HuH-7 (cell line): ENCODE data around the gene SCUBE3.

Experiments
- DNase-seq: peaks from one replicate; pipeline ENCODE4 v3.0.0; 2011; ENCODE audit warnings: low spot score

The SCUBE3 gene

DNA sequence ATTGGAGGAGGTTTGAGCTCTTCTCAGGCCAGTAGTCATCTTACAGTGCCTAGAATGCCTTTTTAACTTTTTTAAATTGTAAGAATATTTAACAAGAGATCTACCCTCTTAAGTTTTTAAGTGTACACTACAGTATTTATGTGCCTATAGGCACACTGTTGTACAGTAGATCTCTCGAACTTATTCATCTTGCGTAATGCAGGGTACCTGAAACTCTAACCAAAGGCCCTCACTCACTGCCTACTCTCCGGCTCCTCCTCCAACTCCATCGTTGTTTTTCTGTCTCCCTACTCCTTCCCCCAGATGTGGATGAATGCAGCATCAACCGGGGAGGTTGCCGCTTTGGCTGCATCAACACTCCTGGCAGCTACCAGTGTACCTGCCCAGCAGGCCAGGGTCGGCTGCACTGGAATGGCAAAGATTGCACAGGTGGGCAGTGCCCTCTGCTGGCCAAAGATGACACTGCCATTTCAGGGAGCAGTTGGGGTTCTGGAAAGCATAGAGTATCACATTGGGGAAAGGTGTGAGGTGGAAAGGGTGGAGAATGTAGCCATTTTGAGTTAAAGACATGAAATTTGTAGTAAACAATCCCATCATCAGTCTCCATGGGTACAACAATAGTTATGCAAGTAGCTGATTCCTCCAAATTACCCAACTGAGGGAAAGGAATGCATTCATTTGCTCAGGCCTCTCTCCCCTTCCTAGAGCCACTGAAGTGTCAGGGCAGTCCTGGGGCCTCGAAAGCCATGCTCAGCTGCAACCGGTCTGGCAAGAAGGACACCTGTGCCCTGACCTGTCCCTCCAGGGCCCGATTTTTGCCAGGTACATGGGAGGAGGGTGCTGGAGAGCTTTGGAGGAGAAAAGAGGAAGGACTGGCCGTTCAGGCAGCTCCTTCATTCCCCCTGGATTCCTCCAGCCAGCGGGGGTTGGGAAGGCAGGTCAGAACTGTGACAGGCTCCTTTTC lies 27.4 kb downstream of the SCUBE3 start:
- peak; percentile 76 for DNase-seq

DNA sequence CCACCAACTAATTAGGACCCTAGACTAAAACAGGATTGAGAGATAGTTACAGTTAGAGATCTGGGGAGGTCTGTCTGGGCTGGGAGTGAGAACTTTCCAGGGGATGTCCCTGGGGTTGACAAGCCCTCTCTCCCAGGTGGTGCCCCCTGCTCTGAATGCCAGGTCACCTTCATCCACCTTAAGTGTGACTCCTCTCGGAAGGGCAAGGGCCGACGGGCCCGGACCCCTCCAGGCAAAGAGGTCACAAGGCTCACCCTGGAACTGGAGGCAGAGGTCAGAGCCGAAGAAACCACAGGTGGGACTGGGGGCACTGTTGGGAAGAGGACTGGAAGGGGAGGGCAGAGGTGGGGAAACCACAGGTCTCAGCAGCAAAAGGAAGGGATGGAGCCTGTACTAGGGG lies 28.7 kb downstream of the SCUBE3 start:
- no peak for DNase-seq

DNA sequence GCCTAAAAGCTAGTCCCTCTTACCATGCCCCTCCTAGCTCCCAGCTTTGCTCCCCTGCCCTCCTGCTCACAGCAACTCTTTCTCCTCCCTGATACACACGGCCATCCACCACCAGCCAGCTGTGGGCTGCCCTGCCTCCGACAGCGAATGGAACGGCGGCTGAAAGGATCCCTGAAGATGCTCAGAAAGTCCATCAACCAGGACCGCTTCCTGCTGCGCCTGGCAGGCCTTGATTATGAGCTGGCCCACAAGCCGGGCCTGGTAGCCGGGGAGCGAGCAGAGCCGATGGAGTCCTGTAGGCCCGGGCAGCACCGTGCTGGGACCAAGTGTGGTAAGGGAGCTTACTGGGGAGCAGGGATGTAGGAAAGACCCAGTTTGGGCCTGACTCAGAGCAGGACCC lies 29.1 kb downstream of the SCUBE3 start:
- no peak for DNase-seq

DNA sequence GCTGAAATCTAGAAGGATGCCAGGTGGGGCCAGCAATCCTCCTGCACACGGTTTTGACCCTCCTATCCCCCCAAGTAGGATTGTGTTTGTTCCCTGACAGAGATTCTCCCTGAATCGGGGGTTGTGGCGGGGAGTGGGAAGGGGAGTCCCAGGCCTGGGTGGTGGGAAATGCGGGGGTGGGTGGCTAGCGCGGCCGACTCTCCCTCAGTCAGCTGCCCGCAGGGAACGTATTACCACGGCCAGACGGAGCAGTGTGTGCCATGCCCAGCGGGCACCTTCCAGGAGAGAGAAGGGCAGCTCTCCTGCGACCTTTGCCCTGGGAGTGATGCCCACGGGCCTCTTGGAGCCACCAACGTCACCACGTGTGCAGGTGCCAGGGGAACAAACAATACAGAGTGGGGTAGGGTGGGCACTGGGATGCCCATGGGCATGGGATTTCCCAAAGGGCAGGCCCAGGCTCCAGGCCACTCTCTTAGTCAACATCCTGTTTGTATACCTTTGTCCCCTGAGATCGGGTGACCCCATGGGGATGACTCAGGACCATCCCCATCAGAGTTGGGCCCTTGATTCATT lies 29.7 kb downstream of the SCUBE3 start:
- no peak for DNase-seq

DNA sequence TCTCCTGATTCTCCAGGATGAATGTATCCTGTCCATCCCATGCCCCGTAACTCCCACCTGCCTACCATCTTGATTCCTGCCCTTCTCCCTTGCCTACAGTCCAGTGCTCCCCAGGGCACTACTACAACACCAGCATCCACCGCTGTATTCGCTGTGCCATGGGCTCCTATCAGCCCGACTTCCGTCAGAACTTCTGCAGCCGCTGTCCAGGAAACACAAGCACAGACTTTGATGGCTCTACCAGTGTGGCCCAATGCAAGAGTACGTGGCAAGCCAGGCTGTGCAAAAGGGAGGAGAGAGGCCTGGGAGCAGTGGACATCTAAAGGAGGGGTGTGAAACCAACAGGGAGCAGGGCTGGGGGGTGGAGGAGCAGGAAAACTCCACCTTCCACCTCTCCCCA lies 30.8 kb downstream of the SCUBE3 start:
- no peak for DNase-seq

DNA sequence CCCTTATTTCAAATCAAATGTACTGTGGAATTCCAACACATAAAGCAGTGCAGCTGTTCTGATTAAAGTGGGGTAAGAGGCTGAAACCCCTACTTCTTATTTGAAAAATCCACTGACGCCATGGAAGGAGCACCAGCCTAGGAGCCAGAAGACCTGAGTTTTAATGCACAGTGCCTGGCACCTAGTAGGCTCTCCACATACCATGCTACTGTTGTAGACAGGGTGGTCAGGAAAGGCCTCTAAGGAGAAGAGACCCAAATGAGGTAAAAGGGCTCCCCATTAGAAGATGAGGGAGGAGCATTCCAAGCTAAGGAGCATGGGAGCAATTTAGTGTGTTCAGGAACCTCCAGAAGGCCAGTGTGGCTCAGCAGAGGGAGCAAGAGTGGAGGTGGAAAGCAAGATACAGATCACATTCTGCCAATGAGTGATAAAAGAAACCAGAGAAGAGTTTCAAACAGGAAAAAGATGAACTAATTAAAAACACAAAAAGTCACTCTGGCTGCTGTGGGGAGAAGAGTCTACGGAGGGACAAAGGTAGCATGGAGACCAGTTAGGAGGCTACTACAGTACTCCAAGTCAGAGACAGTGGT lies 34.0 kb downstream of the SCUBE3 start:
- no peak for DNase-seq

DNA sequence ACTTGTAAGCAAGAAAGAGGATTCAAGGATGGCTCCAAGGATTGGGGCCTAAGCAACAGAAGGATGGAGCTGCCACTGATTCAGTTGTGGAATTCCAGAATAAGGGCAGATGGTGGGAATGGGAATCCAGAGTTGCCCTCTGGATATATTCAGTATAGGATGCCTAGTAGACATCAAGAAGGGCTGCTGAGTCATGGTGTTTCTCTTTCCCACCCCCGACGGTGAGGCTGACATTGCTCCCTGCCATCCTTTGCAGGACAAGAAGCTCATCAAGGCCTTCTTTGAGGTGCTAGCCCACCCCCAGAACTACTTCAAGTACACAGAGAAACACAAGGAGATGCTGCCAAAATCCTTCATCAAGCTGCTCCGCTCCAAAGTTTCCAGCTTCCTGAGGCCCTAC lies 34.5 kb downstream of the SCUBE3 start:
- no peak for DNase-seq

DNA sequence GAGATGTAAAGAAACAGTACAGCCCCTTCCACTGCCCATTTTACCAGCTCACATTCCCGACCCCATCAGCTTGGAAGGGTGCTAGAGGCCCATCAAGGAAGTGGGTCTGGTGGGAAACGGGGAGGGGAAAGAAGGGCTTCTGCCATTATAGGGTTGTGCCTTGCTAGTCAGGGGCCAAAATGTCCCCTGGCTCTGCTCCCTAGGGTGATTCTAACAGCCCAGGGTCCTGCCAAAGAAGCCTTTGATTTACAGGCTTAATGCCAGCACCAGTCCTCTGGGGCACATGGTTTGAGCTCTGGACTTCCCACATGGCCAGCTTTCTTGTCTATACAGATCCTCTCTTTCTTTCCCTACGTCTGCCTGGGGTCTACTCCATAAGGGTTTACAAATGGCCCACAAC lies 35.2 kb downstream of the SCUBE3 start:
- DNase-seq = no peak

DNA sequence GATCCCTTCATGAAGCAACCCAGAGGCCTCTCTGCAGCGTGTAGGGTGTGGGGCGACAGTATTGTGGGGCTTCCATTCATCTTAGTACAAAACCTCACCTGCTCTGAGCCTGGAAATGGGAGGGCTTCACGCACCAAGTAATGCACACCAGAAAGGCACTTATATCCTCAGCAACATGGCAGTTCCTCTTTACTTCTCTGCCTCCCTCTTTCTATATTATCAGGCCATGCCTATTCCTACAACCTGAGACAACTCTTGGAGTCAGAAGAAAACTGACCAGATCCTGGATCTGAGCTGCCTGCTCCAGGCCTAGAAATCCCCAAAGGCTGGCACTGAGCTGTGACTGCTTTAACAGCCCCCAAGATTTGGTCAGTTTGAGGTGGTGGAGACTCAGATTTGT lies 38.2 kb downstream of the SCUBE3 start:
- no peak for DNase-seq

DNA sequence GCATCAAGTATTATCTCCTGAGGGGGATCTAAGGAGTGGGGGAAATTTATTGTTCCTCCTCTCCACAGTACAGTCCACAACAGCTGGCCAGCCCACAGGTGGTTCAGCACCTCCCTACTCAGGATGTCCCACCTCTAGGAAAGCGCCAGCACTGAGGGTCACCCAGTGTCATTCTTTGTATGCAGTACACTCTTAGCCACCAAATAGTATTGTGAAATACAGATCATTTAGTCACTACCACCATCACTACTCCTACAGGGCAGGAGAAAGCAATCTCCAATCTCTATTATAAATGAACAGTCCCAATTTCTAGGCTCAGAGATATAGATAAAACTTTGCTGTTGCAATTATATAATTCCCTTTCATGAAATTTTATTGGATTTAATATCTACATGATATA lies 39.5 kb downstream of the SCUBE3 start:
- DNase-seq = no peak

DNA sequence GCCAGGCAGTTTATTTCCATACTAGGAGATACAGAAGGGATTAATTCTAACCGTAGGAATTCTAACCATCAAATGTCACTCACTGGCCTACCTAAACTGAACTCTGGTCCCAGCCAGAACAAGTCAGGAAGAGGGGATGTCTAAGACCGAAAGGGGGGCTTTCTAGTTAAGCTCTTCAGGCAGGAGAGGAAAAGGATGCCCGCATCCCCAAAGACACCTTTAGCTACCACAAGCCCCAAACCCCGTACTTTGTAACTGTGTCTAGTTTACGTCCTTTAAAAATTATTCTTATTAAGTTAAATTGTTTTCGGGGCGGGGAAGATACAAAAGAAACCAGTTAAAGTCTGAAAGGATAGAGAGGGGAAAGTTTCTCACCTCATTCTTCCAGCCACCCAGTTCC lies 44.6 kb downstream of the SCUBE3 start:
- DNase-seq = no peak

DNA sequence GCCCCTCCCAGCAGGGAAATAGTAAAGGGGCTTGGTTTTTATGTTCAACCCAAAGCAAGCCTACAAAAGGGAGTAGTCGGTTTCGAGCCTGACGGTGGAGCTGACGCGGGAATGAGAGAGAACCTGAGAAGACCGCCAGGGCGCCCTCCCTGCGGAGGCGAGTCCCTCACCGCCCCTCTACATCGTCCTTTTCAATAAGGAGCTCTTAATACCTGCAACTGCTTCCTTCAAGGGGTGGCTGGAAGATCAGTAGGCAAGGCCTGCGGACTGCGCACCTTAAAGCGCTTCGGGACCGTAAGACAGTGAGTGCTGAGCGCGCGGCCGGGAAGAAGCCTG lies 45.1 kb downstream of the SCUBE3 start:
- DNase-seq = peak; percentile 42

DNA sequence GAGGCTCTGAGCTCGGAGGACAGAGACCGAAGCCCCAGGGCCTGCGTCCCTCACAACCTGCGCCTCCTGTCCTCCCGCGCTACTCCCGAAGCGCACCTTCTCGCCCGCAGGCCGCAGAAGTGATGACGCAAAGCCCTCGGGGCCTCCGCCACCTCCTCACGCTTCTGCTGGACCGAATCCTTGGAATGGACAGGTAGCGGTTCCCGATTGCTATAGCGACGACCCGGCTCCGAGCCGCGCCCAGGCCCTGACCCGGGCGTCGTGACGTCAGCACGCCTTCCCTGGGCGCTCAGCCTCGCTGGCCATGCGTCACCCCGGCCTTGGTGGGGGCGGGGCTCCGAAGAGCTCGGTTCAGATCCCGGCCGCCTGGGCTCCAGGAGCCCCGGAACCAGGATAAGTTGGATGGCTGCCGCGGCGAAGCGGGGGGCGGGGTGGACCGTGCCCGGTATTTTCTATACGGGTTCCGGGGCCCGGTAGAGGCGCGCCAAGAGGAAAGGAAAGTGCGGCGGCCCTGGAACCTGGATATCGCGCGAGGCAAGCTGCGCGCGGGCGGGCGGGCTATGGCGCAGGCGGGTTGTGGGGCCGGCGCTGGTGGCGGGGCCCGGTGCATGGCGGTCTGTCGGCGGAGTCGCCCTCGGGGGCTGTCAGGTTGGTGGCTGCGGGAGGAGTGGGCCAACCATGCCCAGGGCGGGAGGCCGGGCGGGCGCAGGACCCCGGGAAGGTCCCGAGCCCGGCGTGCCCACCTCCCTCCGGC lies 45.6 kb downstream of the SCUBE3 start, which contains the start of gene ZNF76:
TSS of gene ZNF76 (plus strand) at position 542 of the 754 bp plus-strand sequence. CDS start 21,417 bp downstream, outside the sequence.
- DNase-seq = peak; percentile 88

DNA sequence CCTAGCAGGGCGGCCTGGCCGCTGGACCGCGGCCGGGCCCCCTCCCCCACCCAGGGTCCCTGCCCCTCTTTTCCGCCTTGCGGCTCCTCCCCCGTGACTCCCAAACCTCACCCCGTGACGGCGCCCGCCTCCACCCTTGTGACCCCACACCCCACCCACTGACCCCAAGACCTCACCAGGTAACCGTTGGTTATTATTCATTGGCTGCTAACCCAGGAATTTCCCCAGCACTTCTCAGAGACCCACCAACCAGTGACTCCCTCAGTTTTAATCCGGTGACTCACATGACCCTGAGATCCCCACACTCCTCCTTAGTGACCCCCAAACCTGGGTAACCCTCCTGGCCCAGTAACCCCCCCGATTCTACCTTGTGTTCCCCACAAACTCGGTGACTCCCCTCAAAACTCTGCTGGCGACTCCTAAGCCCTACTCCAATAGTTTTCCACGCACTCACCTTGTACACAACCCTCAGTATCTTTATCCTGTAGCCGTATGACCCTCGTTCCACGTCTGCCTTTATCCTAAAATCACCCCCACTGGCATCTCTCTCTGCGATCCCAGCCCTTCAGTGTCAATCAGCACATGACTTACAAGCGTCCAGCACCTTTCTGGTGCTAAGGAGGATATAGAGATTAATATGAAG lies 46.3 kb downstream of the SCUBE3 start:
- peak; percentile 81 for DNase-seq

DNA sequence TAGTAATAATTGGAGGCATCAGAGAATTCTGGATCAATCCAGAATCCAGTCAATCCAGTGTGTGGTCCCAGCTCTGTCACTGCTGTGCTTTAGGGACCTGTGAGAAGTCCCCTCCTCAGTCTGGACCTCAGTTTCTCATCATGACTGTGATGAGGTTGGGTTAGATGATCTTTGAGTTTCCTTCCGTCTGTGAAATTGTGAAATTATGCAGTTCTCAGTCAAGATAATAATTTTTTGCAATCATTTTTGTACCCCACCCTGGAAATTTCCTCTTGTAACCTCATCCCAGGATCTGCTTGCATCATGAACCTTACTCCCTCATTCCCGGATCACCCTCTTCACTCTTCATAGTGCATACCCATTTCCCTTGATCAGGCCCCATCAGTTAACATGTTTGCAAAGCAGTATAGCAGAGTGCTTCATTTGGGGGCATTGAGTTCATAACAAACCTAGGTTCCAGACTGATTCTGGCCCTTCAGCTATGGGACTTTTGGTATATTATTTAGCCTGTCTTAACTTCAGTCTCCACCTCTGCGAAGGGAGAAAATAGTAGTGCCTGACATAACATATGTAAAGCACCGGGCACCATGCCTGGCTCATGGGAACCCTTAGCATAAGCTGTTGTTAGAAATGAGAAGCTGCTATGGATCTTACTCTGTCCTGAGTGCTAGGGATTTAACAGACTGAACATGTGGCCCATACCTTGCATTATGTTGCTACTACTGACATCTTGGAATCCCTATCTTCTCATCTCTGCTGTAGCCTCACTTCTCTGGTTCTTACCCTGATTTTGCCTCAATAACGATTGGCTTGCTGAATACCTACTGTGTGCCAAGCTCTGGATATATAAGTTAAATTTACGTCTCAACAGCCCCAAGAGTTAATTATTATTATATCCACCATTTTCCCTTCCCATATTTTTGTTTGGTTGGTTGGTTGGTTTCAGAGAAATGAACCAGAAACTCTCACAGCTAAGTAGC lies 47.1 kb downstream of the SCUBE3 start:
- DNase-seq = no peak

DNA sequence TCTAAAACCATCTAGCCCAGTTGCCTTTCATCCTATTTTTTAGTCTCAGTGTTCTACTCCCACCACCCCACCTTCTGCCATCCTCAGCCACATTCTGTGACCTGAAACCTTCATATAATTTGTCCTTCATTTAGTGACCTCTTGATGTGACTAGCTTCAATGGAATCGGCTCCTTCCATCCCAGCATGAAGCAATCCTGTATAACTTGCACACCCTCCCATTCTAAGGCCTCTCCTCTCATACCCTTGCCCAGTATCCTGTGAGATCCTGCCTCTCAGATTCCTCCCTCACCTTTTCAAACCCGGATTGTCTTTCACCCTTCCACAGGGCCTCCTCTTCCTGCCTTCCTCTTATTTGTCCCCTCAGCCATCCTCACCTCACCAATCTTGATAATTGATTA lies 48.8 kb downstream of the SCUBE3 start:
- no peak for DNase-seq

DNA sequence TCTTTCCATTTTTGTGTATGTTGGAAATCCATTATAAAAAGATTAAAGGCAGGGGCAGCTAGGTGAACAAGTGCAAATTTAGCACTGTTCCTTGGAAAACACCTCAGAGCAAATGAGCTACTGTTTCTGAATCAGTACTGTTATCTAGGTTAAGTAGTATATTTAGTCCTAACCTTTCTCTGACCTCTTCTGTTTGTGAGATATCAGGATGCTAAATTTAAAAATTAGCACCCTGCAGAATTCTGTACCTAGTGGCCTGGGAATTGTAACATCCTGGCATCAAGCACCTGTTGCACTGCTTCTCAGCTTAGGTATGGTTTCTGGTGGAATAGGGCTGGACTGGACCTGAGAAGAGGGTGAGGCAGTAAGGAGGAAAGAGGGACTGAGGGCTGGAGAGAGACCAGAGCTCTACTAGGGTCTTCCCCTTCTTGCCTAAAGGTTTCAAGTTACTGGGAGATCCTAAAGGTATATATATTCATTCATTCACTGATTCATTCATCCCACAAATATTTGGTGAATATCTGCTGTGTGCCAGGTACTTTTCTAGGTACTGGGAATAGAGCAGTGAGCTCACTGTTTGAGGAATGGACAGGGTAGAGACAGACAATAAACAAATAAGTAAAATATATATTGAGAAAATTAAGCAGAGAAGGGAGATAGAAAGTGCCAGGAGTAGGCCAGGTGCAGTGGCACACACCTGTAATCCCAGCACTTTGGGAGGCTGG lies 51.0 kb downstream of the SCUBE3 start:
- DNase-seq = no peak

DNA sequence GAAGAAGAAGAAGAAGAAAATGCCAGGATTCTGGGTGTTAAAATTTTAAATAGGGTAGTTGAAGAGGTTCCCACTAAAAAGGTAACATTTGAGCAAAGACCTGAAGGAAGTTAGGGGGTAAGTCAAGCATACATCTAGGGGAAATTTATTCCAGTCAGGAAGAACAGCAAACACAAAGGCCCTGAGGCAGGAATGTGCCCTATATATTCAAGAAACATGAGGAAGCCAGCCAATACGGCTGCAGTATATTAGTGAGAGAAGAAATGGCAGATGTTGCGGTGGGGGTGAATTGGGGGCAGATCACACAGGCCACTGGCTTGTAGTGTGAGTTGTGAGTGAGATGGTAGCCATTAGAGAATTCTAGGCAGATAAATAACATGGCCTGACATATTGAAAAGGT lies 51.8 kb downstream of the SCUBE3 start:
- DNase-seq = no peak

DNA sequence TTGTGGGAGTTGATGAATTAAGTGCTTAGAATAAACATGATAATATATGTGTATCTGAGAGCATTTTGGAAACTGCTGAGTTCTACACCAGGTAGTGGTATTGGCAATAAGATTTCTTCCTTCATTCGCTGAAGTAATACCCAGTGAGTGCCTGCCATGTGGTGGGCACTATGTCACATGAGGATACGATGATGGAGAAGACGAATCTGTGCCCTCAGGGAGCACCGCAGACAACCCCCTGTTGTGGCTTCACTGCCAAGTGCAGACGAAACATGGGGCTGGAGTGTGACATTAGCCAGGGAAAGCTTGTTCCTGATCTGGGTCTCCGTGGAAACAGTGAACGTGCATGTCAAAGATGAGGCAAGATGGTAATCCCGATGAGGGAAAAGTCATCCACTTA lies 53.7 kb downstream of the SCUBE3 start:
- DNase-seq = no peak

DNA sequence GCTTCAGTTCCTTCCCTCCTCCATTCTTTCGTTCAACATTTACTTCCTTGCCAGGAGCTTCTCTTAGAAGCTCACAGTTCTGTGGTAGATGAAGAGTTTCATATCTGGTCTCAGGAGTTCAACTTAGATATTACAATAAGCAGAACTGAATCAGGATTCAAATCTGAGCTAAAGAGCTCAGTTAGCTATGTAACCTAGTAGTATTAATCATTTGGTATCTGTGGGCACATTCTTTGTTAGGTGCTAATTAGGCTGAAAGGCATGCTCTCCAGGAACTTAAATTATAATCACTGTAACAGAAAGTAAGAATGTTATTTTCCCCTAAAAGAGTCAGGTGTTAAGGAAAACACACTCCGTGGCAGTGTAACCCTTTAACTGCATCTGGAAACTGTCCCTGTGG lies 54.1 kb downstream of the SCUBE3 start:
- no peak for DNase-seq
